Esophagus muscularis mucosa (tissue), 3 donors: ENCODE results near the gene HIVEP1.

ENCODE experiments used
- CTCF ChIP-seq, 3 experiments: fragments of 200-600 bp in 2 of 3; fragments of 450-650 bp in 1 of 3; sonication (generic) in 2 of 3; IDR thresholded peaks; one replicate each; pipeline ENCODE4 v1.5.1; 2017 to 2019; ENCODE audit warnings: antibody characterized with exemption in 3 of 3, mild to moderate bottlenecking in 2 of 3, moderate library complexity in 1 of 3
- POLR2A ChIP-seq: fragments of 450-650 bp; IDR thresholded peaks from one replicate; pipeline ENCODE4 v1.6.1; 2017; ENCODE audit warnings: antibody characterized with exemption, moderate library complexity, mild to moderate bottlenecking, low read depth

- TF ChIP-seq CTCF (IDR thresholded peaks at IDR 0.05) (no peak), POLR2A (no peak)
Observed at GRCh38 chr6:12065321-12066140, 53.4 kb downstream of the HIVEP1 start.
